Activated T-cell treated with anti-CD3 and anti-CD28 coated beads for 24 hours (primary cell): ENCODE data around the gene SSX2IP.
"Not testable (repeated sequence)": the region's sequence is repeated elsewhere in the genome, so short reads cannot be mapped to it uniquely, and the experiment has no call there.

Source experiments
- DNase-seq: peaks from one replicate; pipeline ENCODE4 v3.0.0-alpha.2; 2020; ENCODE audit warnings: low read depth

SSX2IP gene, protein sequence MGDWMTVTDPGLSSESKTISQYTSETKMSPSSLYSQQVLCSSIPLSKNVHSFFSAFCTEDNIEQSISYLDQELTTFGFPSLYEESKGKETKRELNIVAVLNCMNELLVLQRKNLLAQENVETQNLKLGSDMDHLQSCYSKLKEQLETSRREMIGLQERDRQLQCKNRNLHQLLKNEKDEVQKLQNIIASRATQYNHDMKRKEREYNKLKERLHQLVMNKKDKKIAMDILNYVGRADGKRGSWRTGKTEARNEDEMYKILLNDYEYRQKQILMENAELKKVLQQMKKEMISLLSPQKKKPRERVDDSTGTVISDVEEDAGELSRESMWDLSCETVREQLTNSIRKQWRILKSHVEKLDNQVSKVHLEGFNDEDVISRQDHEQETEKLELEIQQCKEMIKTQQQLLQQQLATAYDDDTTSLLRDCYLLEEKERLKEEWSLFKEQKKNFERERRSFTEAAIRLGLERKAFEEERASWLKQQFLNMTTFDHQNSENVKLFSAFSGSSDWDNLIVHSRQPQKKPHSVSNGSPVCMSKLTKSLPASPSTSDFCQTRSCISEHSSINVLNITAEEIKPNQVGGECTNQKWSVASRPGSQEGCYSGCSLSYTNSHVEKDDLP

DNA sequence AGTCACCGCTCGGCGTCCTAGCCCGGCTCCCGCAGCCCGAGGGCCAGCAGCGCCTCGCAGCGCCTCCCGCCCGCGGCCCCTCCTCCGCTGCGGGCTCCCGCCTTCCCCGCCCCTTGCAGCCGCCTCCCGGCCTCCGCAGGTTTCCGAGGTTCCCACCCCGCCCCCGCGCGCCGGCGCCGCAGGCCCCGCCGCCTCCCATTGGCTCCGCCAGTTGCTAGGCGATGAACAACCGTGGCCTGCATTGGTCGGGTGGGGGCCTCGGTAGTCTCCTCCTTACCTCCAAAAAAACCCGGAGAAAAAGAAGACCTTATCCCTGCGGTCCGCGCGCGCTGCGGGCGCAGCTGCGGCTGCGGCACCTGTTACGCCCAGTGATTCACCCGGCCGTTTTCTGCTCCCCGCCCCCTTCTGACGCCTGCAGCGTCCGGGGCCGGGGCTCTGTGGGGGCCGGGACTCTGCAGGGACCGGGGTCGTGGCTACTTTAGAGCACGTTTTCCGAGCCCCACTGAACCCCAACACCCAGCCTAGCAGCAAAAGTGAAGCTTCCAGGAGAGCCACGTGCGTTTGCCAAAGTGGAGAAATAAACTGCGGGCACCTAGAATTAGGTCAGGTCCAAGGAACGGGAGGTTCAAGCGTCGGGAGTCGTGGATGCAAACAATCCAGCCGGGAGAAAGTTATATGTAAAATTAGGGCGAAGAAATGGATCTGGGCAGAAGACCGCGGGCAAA, at the start of gene SSX2IP:
Gene SSX2IP (minus strand): TSS at position 65 of the 725 bp plus-strand sequence. CDS start 19,242 bp downstream, outside the sequence.
- DNase-seq, result peak; percentile 99

DNA sequence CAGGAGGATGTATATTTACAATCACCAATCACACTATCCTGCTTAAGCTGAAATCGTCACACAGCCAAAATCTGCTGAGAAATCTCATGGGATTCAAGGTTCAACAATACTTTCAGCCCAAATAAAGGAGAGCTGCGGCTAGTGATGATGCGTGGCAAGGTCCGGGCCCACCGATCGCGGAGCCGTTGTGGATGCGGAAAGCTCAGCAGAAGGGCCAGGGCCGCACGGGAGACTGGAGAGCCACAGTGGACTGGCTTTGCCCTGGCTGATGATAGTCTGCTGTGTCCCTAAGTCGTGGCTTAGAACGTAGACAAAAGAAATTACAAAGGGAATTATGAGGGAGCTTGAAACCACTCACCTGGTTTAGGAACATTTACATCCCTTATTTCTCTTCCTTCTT, 48.0 kb upstream of the SSX2IP start:
- no peak for DNase-seq

DNA sequence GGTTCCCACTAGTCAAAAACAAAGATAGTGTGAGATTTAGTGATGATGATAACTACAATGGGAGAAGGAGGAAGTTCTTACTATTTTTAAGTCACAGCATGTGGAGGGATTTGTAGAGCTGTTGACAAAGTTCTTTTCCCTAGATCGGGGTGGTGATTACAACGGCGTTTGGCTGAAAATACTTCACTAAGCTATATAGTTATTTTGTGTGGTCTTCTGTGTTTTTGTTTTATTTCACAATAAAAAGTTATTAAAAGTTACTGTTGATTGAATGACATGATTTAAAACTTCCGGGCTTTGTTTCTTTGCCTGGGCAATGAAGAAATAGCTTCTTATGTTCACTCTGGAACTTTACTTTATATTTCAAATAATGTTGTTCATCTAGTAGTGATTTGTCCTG, 47.3 kb upstream of the SSX2IP start:
- DNase-seq, result no peak

DNA sequence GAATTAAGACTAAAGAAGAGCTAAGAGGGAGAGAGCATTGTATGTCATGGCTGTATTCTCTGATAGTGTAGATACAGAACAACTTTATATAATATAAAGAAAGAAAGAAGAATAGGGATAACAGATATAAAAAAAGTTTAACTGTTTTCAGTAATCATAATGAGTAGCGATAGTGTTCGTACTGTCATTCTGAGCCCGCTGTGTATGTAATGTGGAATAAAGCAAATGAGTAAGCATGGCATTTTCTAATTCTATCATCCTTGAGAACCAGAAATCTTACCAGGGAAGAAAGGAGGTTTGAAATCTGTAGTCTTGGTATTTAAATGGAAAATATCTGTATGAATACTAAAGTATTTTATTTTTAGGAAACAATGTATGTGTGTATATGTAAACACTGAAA, 46.7 kb upstream of the SSX2IP start:
- DNase-seq, result no peak

DNA sequence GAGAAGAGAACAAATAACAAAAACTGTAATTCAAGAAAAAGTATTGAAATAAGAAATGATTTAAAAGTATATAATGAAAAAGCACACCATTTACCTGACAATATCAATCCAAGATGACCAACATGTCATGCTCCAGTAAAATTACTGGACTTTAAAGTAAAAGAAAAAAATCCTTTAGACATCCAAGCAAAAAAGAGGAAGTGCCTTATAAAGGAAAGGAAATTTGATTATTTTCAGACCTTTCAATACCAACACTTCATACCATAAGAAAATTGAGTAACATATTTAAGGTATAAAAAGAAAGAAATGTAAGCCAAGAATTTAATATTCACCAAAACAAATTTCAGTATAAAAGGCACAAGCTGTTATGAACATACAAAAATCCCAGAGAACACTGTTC, 46.2 kb upstream of the SSX2IP start:
- no peak for DNase-seq

DNA sequence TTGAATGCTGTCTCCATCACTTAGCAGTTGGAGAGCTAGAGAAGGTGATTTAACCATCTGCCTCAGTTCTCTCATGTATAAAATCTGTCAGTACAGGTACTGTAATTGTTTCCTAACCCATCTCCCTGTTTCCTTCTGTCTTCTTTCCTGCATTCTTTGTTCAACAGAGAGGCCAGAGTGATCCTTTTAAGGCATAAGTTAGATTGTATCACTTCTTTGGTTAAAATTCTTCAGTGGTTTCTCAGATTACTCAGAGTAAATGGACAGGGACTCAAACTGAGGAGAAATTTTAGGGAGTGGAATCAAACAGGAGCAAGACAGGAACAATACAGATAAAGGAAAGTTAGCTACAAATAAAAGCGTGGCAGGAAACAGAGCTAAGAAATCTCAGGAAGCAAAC, 45.2 kb upstream of the SSX2IP start:
- DNase-seq, result no peak

DNA sequence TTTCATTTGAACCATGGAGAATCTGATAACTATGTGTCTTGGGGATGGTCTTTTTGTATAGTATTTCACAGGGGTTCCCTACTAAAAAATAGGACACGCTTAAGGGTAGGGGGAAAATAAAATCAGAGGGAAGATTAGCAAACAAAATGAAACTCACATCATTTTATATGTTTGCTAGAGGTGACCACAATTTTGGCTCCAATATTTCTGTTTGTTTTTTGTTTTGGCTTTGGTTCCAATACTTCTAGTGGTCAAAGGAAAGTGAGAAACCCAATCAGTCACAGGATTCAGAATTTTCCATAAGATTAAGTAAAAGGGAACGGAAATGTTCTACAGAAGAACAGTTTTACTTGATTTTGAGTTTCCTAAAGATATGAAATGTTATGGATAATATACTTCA, 42.3 kb upstream of the SSX2IP start:
- no peak for DNase-seq

DNA sequence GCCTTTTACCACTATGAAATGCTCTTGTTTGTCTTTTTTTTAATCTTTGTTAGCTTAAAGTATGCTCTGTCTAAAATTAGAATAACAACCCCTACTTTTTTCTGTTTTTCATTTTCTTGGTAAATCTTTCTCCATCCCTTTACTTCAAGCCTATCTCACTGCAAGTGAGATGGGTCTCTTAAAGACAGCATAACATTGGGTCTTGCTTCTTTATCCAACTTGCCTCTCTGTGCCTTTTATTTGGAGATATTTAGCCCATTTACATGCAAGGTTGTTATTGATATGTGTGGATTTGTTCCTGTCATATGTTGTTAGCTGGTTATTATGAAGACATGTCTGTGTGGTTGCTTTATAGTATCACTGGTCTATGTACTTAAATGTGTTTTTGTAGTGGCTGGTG, 41.3 kb upstream of the SSX2IP start:
- no peak for DNase-seq

DNA sequence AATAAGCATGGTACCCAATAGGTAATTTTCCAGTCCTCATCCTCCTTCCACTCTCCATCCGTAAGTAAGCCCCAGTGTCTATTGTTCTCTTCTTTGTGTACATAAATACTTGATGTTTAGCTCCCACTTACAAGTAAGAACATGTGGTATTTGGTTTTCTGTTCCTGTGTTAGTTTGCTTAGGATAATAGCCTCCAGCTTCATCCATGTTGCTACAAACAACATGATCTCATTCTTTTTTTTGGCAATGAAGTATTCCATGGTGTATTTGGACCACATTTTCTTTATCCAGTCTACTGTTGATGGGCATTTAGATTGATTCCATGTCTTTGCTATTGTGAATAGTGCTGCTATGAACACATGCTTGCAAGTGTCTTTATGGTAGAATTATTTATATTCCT, 37.5 kb upstream of the SSX2IP start:
- DNase-seq, result not testable (repeated sequence)

DNA sequence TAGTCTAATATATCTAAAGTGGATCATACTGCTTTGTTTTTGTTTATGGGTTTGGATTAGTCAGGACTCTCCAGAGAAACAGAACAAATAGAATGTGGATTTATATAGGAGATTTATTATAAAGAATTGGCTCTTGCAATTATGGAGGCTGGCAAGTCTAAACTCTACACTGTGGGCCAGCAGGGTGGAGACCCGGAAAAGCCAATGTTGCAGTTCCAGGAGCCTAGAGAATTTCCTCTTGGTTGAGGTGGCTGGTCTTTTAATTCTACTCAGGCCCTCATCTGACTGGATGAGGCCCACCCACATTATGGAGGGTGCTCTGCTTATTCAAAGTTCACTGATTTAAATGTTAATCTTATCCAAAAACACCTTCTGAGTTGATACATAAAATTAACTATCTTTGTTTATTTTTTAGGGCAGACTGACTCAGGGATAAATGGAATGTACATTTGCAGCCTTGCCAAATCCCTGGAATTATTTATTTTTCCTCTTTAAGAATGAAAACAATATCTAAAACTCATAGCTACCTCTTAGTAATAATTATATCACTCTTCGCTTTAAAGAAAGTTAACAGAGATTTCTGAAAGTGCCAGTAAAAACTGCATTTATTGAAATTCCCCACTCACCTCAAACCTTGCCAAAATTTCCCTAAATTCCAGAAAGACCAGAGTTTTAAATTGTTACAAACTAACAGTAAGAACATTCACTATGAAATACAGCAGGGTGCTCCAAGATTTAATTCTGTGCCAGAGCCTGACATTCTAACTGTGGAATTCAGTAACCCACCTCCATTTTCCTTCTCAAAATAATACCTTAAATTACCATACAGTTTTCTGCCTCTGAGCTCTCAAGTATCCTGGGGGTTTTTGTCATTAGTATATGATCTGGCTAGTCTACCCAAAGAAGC, 36.6 kb upstream of the SSX2IP start:
- DNase-seq, result no peak

DNA sequence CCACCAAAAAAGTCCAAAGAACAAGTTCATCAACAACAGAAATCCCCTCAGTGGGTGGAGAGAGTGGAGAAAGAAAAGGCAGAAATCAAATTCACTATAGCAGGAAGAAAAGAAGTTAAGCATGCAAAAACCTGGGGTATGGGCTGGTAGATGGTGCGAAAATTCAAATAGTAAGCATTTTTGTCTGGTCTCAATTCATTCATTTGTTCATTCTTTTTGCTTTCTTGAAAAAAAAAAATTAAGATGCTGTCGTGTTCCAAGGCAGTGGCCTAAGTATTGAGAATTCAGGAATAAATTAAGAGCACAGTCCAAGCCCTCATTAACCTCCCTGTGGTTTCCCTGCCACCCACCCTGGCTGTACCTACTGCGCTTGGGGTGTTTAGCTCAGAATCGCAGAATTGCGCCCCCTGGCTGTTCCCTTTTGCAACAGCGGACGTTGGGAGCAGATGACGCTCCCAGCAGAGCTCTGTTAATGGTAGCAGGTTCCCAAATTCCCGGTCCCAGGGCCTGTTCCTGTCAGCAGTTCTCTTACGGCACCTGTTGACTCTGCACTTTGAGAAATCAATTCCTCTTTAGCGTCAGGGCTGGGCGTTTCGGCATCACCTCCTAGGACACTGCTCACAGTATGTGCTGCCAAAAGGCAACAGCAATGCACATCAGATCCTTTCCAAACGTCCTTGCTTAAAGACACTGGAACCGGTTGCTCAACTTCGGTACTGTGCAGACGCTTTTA, 34.0 kb upstream of the SSX2IP start:
- peak; percentile 11 for DNase-seq

DNA sequence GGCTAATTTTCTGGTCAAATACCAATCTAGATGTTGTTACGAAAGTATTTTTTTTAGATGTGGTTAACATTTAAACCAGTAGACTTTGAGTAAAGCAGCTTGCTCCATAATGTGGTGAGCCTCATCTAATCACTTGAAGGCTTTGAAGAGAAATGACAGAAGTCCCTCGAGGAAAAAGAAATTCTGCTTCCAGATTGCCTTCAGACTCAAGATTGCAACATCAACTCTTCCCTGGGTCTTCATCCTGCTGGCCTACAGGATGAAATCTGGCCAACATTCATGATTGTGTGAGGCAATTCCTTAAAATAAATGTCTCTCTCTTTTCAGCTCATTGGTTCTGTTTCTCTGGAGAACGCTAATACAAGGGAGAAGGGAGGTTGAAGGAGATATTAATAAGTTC, 32.5 kb upstream of the SSX2IP start:
- DNase-seq, result no peak

DNA sequence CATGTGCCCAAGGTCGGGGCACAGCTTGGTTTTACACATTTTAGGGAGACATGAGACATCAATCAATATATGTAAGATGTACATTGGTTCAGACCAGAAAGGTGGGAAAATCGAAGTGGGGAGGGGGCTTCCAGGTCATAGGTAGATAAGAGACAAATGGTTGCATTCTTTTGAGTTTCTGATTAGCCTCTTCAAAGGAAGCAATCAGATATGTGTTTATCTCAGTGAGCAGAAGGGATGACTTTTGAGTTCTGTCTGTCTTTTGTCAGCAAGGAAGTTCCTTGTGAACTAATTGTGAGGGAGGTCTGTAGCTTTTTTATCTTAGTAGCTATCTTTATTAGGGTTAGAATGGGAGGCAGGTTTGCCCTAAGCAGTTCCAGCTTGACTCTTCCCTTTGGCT, 31.6 kb upstream of the SSX2IP start:
- not testable (repeated sequence) for DNase-seq

DNA sequence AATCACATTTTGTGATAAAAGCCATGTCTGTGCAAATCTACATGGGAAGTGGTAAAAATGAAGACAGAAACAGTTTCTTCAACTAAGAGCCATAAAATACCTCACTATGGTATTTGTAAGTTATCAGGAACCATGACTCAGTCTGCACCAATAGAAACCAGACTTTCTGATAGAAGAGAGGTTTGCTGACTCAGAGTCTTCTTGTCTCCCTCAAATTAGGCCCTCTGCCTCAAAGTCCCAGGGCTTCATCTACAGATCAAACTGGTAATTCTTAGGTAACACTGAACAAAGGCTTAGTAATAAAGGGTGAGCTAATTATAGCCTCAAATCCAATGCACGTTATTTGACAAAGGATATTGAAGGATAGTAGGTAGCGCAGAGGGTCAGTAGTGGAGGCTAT, 30.9 kb upstream of the SSX2IP start:
- peak; percentile 6 for DNase-seq

DNA sequence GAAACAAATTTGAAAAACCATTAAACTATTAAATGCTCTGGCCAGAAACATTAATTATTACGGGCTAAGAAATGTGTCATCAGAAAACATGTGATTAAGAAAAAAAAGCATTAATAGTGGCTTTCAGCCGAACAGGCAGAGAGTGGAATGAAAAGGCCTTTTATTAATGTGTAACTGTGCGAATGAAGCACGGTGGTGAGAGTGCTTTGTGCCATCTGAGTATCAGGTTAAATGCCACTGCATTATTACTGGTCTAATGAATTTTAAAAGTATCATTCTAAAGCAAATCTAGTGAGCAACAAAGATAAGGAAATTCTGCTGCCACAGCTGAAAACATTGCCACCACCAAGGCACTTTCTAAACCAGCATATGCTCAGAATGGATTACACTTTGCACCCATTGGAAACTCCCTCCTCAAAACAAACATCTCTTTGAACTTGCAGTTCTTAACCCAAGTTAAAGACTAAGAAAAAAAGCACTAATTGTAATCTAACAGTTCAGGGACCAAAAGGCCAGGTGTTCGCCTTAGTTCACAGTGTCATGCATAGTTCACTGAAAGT, 30.0 kb upstream of the SSX2IP start:
- DNase-seq, result no peak

DNA sequence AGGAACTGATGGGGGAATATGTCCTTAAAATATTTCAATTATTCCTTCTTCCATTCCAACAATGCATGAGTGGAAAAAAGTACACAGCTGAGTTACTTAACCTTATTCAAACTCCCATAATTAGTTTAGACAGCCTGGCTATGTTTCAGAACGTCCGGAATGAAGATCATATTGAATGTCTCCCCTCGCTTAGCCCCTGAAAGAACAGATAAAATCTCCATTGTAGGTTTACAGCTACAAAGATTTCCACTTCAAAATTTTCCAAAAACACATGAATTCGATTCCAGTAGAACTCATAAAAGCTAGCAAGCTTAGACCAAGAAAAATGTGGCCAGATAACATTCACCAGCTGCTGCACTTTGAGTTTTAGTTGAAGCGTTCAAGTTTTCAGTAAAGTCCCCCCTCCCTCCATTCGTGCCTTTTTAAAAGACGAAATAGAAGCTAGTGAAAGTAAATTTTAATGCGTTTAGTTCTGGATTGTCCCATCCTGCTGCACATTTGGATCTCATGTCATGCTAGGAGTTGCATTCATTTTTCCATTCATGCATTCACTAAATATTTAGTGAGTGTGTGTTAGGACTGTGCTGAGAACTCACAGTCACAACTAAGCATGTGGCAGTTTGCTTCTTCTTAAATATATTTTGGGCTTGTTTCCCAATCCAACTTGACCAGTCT, 29.4 kb upstream of the SSX2IP start:
- no peak for DNase-seq

DNA sequence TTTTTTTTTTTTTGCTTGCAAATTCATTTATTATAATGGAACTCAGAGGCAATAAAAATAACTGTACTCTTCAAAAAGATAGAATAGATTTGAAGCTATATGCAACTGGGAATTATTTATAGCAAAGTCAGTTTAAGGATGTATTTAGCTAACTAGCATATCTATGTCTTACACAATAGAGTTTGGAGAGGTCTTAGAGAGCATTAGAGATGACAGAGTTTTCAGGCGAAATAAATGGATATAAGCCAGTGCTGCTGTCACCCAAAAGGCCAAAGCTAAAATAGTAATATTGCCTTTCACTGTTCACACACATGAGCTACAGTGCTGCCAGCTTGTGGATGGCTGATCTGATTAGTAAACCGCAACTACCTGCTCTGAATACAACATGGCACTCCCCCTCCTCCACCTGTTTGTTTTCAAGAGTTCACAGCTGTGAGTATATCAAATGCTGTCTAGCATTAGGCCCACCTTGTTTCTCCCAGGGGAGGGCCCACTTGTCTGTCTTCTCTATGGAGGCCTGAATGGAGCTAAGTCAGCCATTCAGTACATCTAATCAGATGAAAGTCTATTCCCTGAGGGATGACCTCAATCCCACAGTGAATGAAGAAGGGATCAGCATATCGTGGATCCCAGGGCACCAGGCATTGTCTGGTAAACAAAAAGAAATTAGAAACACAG, 25.2 kb upstream of the SSX2IP start:
- no peak for DNase-seq

DNA sequence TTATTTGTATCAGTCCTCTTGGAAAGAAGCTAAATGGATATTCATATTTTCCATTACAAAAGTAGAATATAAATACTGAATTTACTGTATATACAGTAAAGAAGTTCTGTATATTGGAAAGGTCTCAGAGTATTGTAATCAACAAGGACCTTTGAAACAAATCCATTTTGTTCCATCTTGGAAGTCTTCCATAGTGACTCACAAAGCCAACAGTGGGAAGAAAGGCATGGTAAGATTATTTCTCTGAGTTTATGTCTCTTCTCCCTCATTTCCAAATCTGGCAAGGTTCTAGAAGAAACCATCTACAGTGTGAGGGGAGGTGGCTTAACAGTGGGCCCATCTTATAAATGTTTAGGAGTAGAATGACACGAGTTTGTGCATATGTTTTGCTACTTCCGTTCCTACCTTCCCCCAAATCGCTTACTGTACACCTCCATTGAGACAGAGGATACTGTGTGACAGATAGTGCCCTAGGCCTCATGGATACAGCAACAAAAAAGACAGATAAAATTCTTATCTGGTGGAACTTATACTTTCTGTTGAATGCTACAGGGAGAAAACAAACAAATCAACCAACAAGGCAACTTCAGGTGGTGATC, 22.1 kb upstream of the SSX2IP start:
- no peak for DNase-seq

DNA sequence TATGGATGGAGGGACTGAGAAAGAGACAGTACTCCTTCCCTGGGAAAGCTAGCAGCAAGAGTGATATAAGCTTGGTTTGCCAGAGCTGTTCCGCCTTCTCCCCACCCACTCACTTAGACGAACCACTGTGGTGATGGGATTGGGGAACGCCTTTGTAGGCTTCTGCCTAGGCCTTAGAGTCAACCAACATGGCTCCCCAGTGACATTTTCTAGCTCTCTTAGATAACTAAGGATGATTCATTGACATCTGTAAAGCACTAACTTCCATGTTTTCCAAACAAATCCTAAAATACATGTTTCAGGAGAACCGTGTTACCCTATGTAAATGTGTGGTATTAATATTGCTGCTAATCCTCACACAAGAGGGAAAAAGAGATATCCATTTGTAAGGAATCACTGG, 21.6 kb upstream of the SSX2IP start:
- no peak for DNase-seq
